Mesendoderm (in vitro differentiated cells): ENCODE results near the gene SLC43A3.

Source experiments
- DNase-seq: peaks from one replicate; pipeline ENCODE4 v3.0.0; 2013
- H2AK5ac ChIP-seq: 2 replicates; pipeline ENCODE4 v1.6.1; 2013; ENCODE audit warnings: low read length, inconsistent platforms
- H2BK120ac ChIP-seq: 2 replicates; pipeline ENCODE4 v1.6.1; 2013; ENCODE audit warnings: low read depth, mild to moderate bottlenecking, low read length, moderate library complexity, mixed read lengths
- H2BK15ac ChIP-seq: replicated peaks from 2 replicates; pipeline ENCODE4 v1.6.1; 2013; ENCODE audit warnings: low read depth, mild to moderate bottlenecking, moderate library complexity
- H2BK5ac ChIP-seq: 2 replicates; pipeline ENCODE4 v1.6.1; 2013; ENCODE audit warnings: low read length, inconsistent platforms
- H3K18ac ChIP-seq: 2 replicates; pipeline ENCODE4 v1.6.1; 2013; ENCODE audit warnings: mild to moderate bottlenecking, low read length, mixed read lengths
- H3K23ac ChIP-seq: one replicate; pipeline ENCODE4 v1.6.1; 2013; ENCODE audit warnings: low read length
- H3K27ac ChIP-seq: 2 replicates; pipeline ENCODE4 v1.5.1; 2013; ENCODE audit warnings: low read depth, mild to moderate bottlenecking, inconsistent platforms, low read length, moderate library complexity
- H3K27me3 ChIP-seq: 2 replicates; pipeline ENCODE4 v1.6.1; 2013; ENCODE audit warnings: low read length, control low read depth, mild to moderate bottlenecking, inconsistent platforms; ENCODE audit not compliant: insufficient read depth, poor library complexity
- H3K36me3 ChIP-seq: 2 replicates; pipeline ENCODE4 v1.6.1; 2013; ENCODE audit warnings: low read length, inconsistent platforms; ENCODE audit not compliant: control insufficient read depth, insufficient read depth
- H3K4ac ChIP-seq: one replicate; pipeline ENCODE4 v1.6.1; 2013; ENCODE audit warnings: low read depth, mild to moderate bottlenecking, low read length, moderate library complexity
- H3K4me1 ChIP-seq: 2 replicates; pipeline ENCODE4 v1.6.1; 2013; ENCODE audit warnings: low read depth, low read length, inconsistent platforms; ENCODE audit not compliant: control insufficient read depth
- H3K4me2 ChIP-seq: 2 replicates; pipeline ENCODE4 v1.6.1; 2013; ENCODE audit warnings: low read length
- H3K4me3 ChIP-seq: 2 replicates; pipeline ENCODE4 v1.5.1; 2013; ENCODE audit warnings: mild to moderate bottlenecking, low read length
- H3K56ac ChIP-seq: one replicate; pipeline ENCODE4 v1.6.1; 2013; ENCODE audit warnings: low read length
- H3K79me1 ChIP-seq: 2 replicates; pipeline ENCODE4 v1.6.1; 2013; ENCODE audit warnings: low read length, inconsistent platforms
- H3K79me2 ChIP-seq: 2 replicates; pipeline ENCODE4 v1.6.1; 2013; ENCODE audit warnings: mild to moderate bottlenecking, low read length; ENCODE audit not compliant: control insufficient read depth, insufficient read depth
- H3K9ac ChIP-seq: 2 replicates; pipeline ENCODE4 v1.6.1; 2013; ENCODE audit warnings: low read length, inconsistent platforms
- H4K5ac ChIP-seq: one replicate; pipeline ENCODE4 v1.6.1; 2013; ENCODE audit warnings: low read length
- H4K8ac ChIP-seq: one replicate; pipeline ENCODE4 v1.6.1; 2013; ENCODE audit warnings: low read depth, mild to moderate bottlenecking, control low read depth, low read length, moderate library complexity
- WGBS: extraction: QIAGEN DNeasy Blood & Tissue Kit; methylation state at CpG from one replicate; pipeline ENCODE4 v1.1.7; 2013; ENCODE audit warnings: low lambda C conversion rate, missing lambda C conversion rate; ENCODE audit not compliant: insufficient coverage; ENCODE audit errors: extremely low coverage; 5-methylcytosine and 5-hydroxymethylcytosine counted together

SLC43A3 gene

GRCh38 chr11:57373146-57373545, 53.8 kb downstream of the SLC43A3 start:
- WGBS = no CpG with 5 or more reads among the region's 3 CpGs
- Histone ChIP-seq H2BK5ac (no peak overlapping the region), H3K4me3 (no peak overlapping the region)

GRCh38 chr11:57370941-57371340, 56.0 kb downstream of the SLC43A3 start:
- H3K18ac ChIP-seq = no peak overlapping the region
- no peak overlapping the region for H3K23ac ChIP-seq
- no peaks in the 10 kb centered on the region for H3K27me3 ChIP-seq
- H3K79me2 ChIP-seq = no peaks in the 10 kb centered on the region
- no peak overlapping the region for H3K4ac ChIP-seq
- no peak overlapping the region for H4K5ac ChIP-seq
- no peak overlapping the region for H3K4me2 ChIP-seq
- no peak overlapping the region for H2BK120ac ChIP-seq
- H3K4me1 ChIP-seq = no peaks in the 10 kb centered on the region
- H3K56ac ChIP-seq = no peak overlapping the region
- no peaks in the 10 kb centered on the region for H3K79me1 ChIP-seq
- no peaks in the 10 kb centered on the region for H3K36me3 ChIP-seq
- no peak overlapping the region for H4K8ac ChIP-seq
- H3K27ac ChIP-seq = no peak overlapping the region
- no peak for DNase-seq
- H2AK5ac ChIP-seq = no peak overlapping the region
- no peak overlapping the region for H3K9ac ChIP-seq
- no peak overlapping the region for H2BK5ac ChIP-seq
- H3K4me3 ChIP-seq = no peak overlapping the region
- H2BK15ac ChIP-seq = no peak overlapping the region

More at GRCh38 chr11:57373146-57373545, 53.8 kb downstream of the SLC43A3 start:
- no peak overlapping the region for H3K56ac ChIP-seq
- no peaks in the 10 kb centered on the region for H3K36me3 ChIP-seq
- H3K4ac ChIP-seq = no peak overlapping the region
- peak; percentile 10 for DNase-seq
- H2BK15ac ChIP-seq = no peak overlapping the region
- H3K4me2 ChIP-seq = no peak overlapping the region
- no peak overlapping the region for H2AK5ac ChIP-seq
- H3K27ac ChIP-seq = no peak overlapping the region
- no peak overlapping the region for H2BK120ac ChIP-seq
- no peak overlapping the region for H4K8ac ChIP-seq
- no peak overlapping the region for H3K23ac ChIP-seq
- no peak overlapping the region for H3K18ac ChIP-seq
- H3K4me1 ChIP-seq = no peaks in the 10 kb centered on the region
- no peaks in the 10 kb centered on the region for H3K27me3 ChIP-seq
- H3K9ac ChIP-seq = no peak overlapping the region
- H3K79me1 ChIP-seq = no peaks in the 10 kb centered on the region
- no peaks in the 10 kb centered on the region for H3K79me2 ChIP-seq
- H4K5ac ChIP-seq = no peak overlapping the region

- Histone ChIP-seq H3K4me3 (no peak overlapping the region), H3K56ac (no peak overlapping the region), H2BK120ac (no peak overlapping the region), H3K4me1 (no peaks in the 10 kb centered on the region), H3K4ac (no peak overlapping the region), H4K5ac (no peak overlapping the region), H3K36me3 (no peaks in the 10 kb centered on the region), H3K9ac (no peak overlapping the region), H3K27me3 (no peaks in the 10 kb centered on the region), H3K79me2 (no peaks in the 10 kb centered on the region), H4K8ac (no peak overlapping the region), H3K4me2 (no peak overlapping the region), H2BK5ac (no peak overlapping the region), H3K27ac (no peak overlapping the region), H3K18ac (no peak overlapping the region), H2AK5ac (no peak overlapping the region), H3K79me1 (no peaks in the 10 kb centered on the region), H3K23ac (no peak overlapping the region), H2BK15ac (no peak overlapping the region)
- WGBS = no CpG with 5 or more reads among the region's 7 CpGs
- peak; percentile 55 for DNase-seq
Measured at GRCh38 chr11:57370251-57370650, 56.7 kb downstream of the SLC43A3 start.

DNA sequence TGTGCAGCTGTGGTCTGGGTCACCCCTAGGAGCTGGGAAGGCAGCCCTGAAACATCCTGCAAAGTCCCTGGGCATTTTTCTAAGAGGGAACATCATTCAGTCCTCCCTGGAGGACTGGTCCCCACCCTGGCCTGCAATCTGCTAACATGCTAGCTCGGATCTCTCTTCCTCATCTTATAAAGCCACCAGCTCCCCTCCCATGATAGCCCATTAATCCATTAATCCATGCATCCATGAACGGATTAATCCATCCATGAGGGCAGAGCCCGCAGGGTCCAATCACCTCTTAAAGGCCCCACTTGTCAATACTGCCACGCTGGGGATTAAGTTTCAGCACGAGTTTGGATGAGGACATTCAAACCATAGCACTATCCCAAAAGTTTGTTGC, 58.1 kb downstream of the SLC43A3 start:
- no peak for DNase-seq
- Histone ChIP-seq H3K4me3 (no peak overlapping the region), H3K56ac (no peak overlapping the region), H3K79me1 (no peaks in the 10 kb centered on the region), H4K5ac (no peak overlapping the region), H3K4me1 (peaks cover 2% of the 10 kb centered on the region), H2BK15ac (no peak overlapping the region), H2BK5ac (no peak overlapping the region), H2BK120ac (no peak overlapping the region), H2AK5ac (no peak overlapping the region), H4K8ac (no peak overlapping the region), H3K4ac (no peak overlapping the region), H3K27me3 (no peaks in the 10 kb centered on the region), H3K79me2 (no peaks in the 10 kb centered on the region), H3K4me2 (no peak overlapping the region), H3K9ac (no peak overlapping the region), H3K23ac (no peak overlapping the region), H3K27ac (no peak overlapping the region), H3K36me3 (no peaks in the 10 kb centered on the region), H3K18ac (no peak overlapping the region)
- WGBS = no CpG with 5 or more reads among the region's 5 CpGs

DNA sequence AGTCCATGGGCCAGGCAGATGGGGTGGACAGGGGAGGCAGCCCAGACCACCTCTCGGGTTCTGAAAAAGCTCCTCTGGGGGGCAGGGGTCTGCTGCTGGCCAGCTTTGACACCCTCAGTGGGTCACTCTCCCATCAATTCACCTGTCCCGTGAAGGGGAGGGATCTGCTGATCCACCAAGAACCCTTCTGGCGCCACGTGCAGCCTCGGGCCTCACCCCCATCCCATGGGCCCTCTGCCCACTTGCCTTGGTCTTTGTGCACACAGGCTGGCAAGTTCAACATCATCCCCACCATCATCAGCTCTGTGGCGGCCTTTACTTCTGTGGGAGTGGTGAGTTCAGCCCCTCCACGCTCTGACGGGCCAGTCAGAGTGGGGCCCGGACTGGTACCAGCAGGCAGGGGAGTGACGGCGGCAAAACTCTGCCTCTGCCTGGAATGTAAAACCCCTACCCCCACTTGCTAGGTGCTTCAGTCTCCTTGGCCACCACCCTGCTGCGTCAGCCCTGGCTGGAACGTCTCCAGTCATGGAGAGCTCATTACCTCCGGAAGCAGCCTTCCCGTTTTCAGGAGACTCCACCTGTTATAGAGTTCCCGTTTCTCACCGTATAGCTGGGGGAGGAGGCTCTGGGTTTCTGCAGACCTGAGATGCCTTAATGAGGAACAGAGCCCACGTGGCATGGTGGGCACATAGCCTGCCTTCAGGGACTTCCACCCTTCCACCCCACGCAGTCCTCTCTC, 58.6 kb downstream of the SLC43A3 start:
- Histone ChIP-seq H3K56ac (no peak overlapping the region), H3K36me3 (no peaks in the 10 kb centered on the region), H3K27me3 (no peaks in the 10 kb centered on the region), H3K4me1 (peaks cover 2% of the 10 kb centered on the region), H3K23ac (no peak overlapping the region), H4K8ac (no peak overlapping the region), H2AK5ac (no peak overlapping the region), H3K79me1 (no peaks in the 10 kb centered on the region), H2BK15ac (no peak overlapping the region), H3K4me3 (no peak overlapping the region), H3K4ac (no peak overlapping the region), H3K4me2 (no peak overlapping the region), H4K5ac (no peak overlapping the region), H2BK5ac (no peak overlapping the region), H3K27ac (no peak overlapping the region), H3K9ac (no peak overlapping the region), H3K18ac (no peak overlapping the region), H2BK120ac (no peak overlapping the region), H3K79me2 (no peaks in the 10 kb centered on the region)
- WGBS = no CpG with 5 or more reads among the region's 19 CpGs
- no peak for DNase-seq
